Osteoblast (primary cell): ENCODE data around the gene SUGCT. TPM values are rescaled to one million over a fixed set of nuclear protein-coding genes. Genes with fewer than 3 reads are reported as not detected.
A peak's percentile ranks its signal among the peaks of the same experiment; 100 is the strongest.
"Not testable (repeated sequence)": the region's sequence is repeated elsewhere in the genome, so short reads cannot be mapped to it uniquely, and the experiment has no call there.

ENCODE experiments used
- DNase-seq: peaks from one replicate; pipeline ENCODE4 v3.0.0; 2011; ENCODE audit warnings: low spot score, mixed read lengths; ENCODE audit not compliant: insufficient read length; ENCODE audit errors: missing footprints
- H2AFZ ChIP-seq: 2 replicates; pipeline ENCODE4 v1.6.0; 2011; ENCODE audit warnings: mild to moderate bottlenecking, low read length
- H3K27ac ChIP-seq: 2 replicates; pipeline ENCODE4 v1.5.1; 2011; ENCODE audit warnings: mild to moderate bottlenecking, low read depth, low read length, moderate library complexity
- H3K27me3 ChIP-seq: 2 replicates; pipeline ENCODE4 v1.6.0; 2012; ENCODE audit warnings: mild to moderate bottlenecking, control low read depth, inconsistent platforms, low read length, moderate library complexity; ENCODE audit not compliant: insufficient read depth
- H3K36me3 ChIP-seq: 2 replicates; pipeline ENCODE4 v1.5.1; 2011; ENCODE audit warnings: mild to moderate bottlenecking, low read length, control low read depth, moderate library complexity; ENCODE audit not compliant: insufficient read depth
- H3K4me1 ChIP-seq: 2 replicates; pipeline ENCODE4 v1.5.1; 2011; ENCODE audit warnings: mild to moderate bottlenecking, low read length, control low read depth, moderate library complexity; ENCODE audit not compliant: insufficient read depth
- H3K4me2 ChIP-seq: 2 replicates; pipeline ENCODE4 v1.6.0; 2011; ENCODE audit warnings: mild to moderate bottlenecking, low read length; ENCODE audit not compliant: insufficient read depth
- H3K4me3 ChIP-seq: fragments of 200-600 bp; sonication (generic); 3 replicates; pipeline ENCODE4 v1.5.1; 2012; ENCODE audit warnings: mild to moderate bottlenecking, low read length, inconsistent platforms; ENCODE audit not compliant: insufficient read depth
- H3K79me2 ChIP-seq: 2 replicates; pipeline ENCODE4 v1.6.0; 2012; ENCODE audit warnings: mild to moderate bottlenecking, low read length, control low read depth, inconsistent platforms; ENCODE audit not compliant: insufficient read depth
- H3K9me3 ChIP-seq: 2 replicates; pipeline ENCODE4 v1.5.1; 2011; ENCODE audit warnings: low read depth, low read length, control low read depth
- H4K20me1 ChIP-seq: 2 replicates; pipeline ENCODE4 v1.6.0; 2012; ENCODE audit warnings: mild to moderate bottlenecking, low read length, control low read depth; ENCODE audit not compliant: insufficient read depth
- total RNA-seq: library from RNA; depleted of rRNA; stranded (reverse); fragments of >200 nt; gene quantifications from 2 replicates; pipeline ENCODE4 v1.2.3, GENCODE V29; 2012
- TF ChIP-seq, protein P1 (sequence below): IDR thresholded peaks from 2 replicates; pipeline ENCODE4 v1.5.1; 2011; ENCODE audit warnings: mild to moderate bottlenecking, low read depth, low read length, moderate library complexity; ENCODE audit errors: extremely low read depth

Gene SUGCT
- total RNA-seq, 1 donor = 21.7 TPM

DNA sequence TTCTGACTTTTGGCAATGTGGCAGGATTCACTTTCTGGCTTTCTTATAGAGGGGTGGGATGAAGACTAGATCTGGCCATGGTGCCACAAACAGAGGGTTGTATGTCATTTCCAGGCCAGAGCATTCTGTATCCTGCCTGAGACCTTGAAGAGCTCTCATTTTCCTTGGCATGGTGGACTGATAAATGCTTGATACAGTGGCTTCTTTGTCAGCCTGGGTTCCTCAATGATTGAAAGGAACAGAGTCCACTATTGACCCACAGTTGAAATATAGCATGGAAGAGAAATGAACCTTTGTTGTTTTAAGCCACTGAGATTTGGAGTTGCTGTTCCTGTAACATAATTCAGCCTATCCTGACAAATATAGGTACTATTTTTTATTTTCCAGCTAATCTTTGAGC lies 462.7 kb downstream of the SUGCT start:
- Histone ChIP-seq H3K36me3 (no peaks in the 10 kb centered on the region), H3K4me1 (no peaks in the 10 kb centered on the region), H3K79me2 (no peaks in the 10 kb centered on the region), H3K4me3 (no peak overlapping the region), H3K27me3 (no peaks in the 10 kb centered on the region), H2AFZ (no peak overlapping the region), H3K4me2 (no peak overlapping the region), H3K27ac (no peak overlapping the region), H3K9me3 (no peaks in the 10 kb centered on the region), H4K20me1 (no peaks in the 10 kb centered on the region)
- no peak for DNase-seq
- TF ChIP-seq, protein P1, sequence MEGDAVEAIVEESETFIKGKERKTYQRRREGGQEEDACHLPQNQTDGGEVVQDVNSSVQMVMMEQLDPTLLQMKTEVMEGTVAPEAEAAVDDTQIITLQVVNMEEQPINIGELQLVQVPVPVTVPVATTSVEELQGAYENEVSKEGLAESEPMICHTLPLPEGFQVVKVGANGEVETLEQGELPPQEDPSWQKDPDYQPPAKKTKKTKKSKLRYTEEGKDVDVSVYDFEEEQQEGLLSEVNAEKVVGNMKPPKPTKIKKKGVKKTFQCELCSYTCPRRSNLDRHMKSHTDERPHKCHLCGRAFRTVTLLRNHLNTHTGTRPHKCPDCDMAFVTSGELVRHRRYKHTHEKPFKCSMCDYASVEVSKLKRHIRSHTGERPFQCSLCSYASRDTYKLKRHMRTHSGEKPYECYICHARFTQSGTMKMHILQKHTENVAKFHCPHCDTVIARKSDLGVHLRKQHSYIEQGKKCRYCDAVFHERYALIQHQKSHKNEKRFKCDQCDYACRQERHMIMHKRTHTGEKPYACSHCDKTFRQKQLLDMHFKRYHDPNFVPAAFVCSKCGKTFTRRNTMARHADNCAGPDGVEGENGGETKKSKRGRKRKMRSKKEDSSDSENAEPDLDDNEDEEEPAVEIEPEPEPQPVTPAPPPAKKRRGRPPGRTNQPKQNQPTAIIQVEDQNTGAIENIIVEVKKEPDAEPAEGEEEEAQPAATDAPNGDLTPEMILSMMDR = no peak

DNA sequence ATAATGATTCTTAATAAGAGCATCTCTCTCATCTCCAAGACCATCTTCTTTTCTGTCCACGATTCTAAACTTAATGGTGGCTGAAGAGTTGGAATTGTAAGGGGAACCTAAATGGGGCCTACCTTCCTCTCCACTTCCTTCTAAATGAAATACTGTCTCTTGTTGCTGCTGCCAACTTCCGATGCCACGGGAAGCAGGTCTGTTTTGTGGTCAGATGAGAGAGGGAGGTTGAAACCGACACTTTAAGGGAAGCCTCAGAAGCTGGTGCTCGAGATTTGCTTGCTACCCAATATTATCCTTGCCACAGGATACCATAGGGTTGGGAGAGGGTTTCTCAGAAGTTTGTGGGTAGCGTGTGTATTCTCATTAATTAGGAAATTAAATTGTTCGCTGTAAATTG lies 464.1 kb downstream of the SUGCT start:
- no peaks in the 10 kb centered on the region for H4K20me1 ChIP-seq
- no peaks in the 10 kb centered on the region for H3K79me2 ChIP-seq
- H3K4me3 ChIP-seq = no peak overlapping the region

DNA sequence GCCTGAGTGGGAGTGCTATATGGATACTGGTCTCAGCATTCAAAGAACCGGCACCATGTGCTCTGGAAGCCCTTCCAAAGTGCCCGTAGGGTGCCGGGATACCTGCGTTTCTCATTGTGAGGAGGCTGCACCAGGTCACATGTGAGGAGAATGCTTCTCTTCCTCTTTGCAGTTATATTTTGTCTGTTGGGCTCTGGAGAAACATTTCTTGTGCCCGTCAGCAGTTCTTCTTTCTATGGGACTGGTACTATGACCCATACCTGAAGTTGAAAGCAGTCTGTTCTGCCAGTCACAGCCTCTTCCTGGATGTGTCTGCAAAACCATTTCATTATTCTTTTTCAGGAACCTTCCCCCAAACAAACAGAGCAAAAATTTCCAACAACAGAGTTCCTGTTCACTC lies 465.0 kb downstream of the SUGCT start:
- H4K20me1 ChIP-seq = no peaks in the 10 kb centered on the region
- H3K4me2 ChIP-seq = no peak overlapping the region
- no peaks in the 10 kb centered on the region for H3K79me2 ChIP-seq
- no peak overlapping the region for H3K27ac ChIP-seq
- TF ChIP-seq, protein P1 = no peak
- no peak for DNase-seq
- H3K9me3 ChIP-seq = no peaks in the 10 kb centered on the region
- no peaks in the 10 kb centered on the region for H3K27me3 ChIP-seq
- H3K4me1 ChIP-seq = no peaks in the 10 kb centered on the region
- H3K36me3 ChIP-seq = no peaks in the 10 kb centered on the region
- no peak overlapping the region for H2AFZ ChIP-seq
- no peak overlapping the region for H3K4me3 ChIP-seq

More for the DNA sequence above, 464.1 kb downstream of the SUGCT start:
- Histone ChIP-seq H3K4me1 (no peaks in the 10 kb centered on the region), H3K36me3 (no peaks in the 10 kb centered on the region), H3K9me3 (no peaks in the 10 kb centered on the region), H3K4me2 (no peak overlapping the region), H3K27me3 (no peaks in the 10 kb centered on the region), H3K27ac (no peak overlapping the region), H2AFZ (no peak overlapping the region)
- TF ChIP-seq, protein P1 = no peak
- DNase-seq = peak; percentile 9

DNA sequence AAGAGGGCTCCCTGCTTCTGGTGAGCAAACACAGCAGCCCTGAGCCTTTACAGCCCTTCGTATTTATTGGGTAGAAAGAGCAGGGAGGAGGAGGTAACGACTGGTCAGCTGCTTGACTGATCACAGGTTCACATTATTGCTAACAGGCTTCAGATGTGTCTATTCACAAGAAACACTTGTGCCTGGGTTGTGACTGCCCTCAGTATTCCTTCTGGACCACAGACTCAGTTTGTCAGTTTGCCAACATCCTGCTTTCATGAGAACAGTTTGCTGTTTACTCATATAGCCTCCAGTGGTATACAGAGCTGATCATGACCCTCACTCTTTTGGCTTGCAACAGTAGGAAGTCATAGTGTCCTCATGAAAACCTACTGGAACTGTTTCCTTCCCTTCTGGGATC lies 467.5 kb downstream of the SUGCT start:
- not testable (repeated sequence) for H3K4me1 ChIP-seq, H3K79me2 ChIP-seq, H3K4me2 ChIP-seq, DNase-seq, H3K27ac ChIP-seq, H3K36me3 ChIP-seq, H3K9me3 ChIP-seq, H3K4me3 ChIP-seq, H4K20me1 ChIP-seq, H2AFZ ChIP-seq, H3K27me3 ChIP-seq
